ENCODE results near the gene OR2J3.
"Not testable (repeated sequence)": the region's sequence is repeated elsewhere in the genome, so short reads cannot be mapped to it uniquely, and the experiment has no call there.

OR2J3 gene

GRCh38 chr6:29137724-29138123 is 29.9 kb downstream of the OR2J3 start:
- intact Hi-C loops (cut with micrococcal nuclease) = no loop called here
- Mint-ChIP-seq H3K4me3 (no peak overlapping the region), H3K4me1 (ENCODE audit: low read depth) (no peaks in the 10 kb centered on the region), H3K27me3 (peaks cover 2% of the 10 kb centered on the region), H3K9me3 (no peaks in the 10 kb centered on the region), H3K36me3 (ENCODE audit: low read depth) (no peaks in the 10 kb centered on the region), H3K27ac (no peak overlapping the region)

- H3K27ac Mint-ChIP-seq = no peak overlapping the region
- no peaks in the 10 kb centered on the region for H3K4me1 Mint-ChIP-seq (ENCODE audit: low read depth)
- H3K9me3 Mint-ChIP-seq = no peaks in the 10 kb centered on the region
- H3K4me3 Mint-ChIP-seq = no peak overlapping the region
- no peaks in the 10 kb centered on the region for H3K36me3 Mint-ChIP-seq (ENCODE audit: low read depth)
- intact Hi-C loops (cut with micrococcal nuclease) = no loop called here
- no peaks in the 10 kb centered on the region for H3K27me3 Mint-ChIP-seq
These were observed 33.7 kb downstream of the OR2J3 start for GRCh38 chr6:29141606-29142005.

- intact Hi-C loops (cut with micrococcal nuclease) = no loop called here
- no peaks in the 10 kb centered on the region for H3K36me3 Mint-ChIP-seq (ENCODE audit: low read depth)
- H3K4me1 Mint-ChIP-seq (ENCODE audit: low read depth) = no peaks in the 10 kb centered on the region
- H3K4me3 Mint-ChIP-seq = no peak overlapping the region
- no peaks in the 10 kb centered on the region for H3K9me3 Mint-ChIP-seq
- no peak overlapping the region for H3K27ac Mint-ChIP-seq
- H3K27me3 Mint-ChIP-seq = no peaks in the 10 kb centered on the region
These were observed 34.5 kb downstream of the OR2J3 start for GRCh38 chr6:29142309-29142708.

- no peaks in the 10 kb centered on the region for H3K9me3 Mint-ChIP-seq
- H3K27me3 Mint-ChIP-seq = no peaks in the 10 kb centered on the region
- no peak overlapping the region for H3K27ac Mint-ChIP-seq
- no peak overlapping the region for H3K4me3 Mint-ChIP-seq
- H3K4me1 Mint-ChIP-seq (ENCODE audit: low read depth) = no peaks in the 10 kb centered on the region
- no peaks in the 10 kb centered on the region for H3K36me3 Mint-ChIP-seq (ENCODE audit: low read depth)
- intact Hi-C loops (cut with micrococcal nuclease) = no loop called here
These were observed 38.3 kb downstream of the OR2J3 start for GRCh38 chr6:29146179-29146578.

GRCh38 chr6:29147074-29147473 is 39.2 kb downstream of the OR2J3 start:
- H3K27me3 Mint-ChIP-seq = no peaks in the 10 kb centered on the region
- no peaks in the 10 kb centered on the region for H3K9me3 Mint-ChIP-seq
- intact Hi-C loops (cut with micrococcal nuclease) = no loop called here
- no peaks in the 10 kb centered on the region for H3K4me1 Mint-ChIP-seq (ENCODE audit: low read depth)
- H3K4me3 Mint-ChIP-seq = no peak overlapping the region
- no peaks in the 10 kb centered on the region for H3K36me3 Mint-ChIP-seq (ENCODE audit: low read depth)
- H3K27ac Mint-ChIP-seq = no peak overlapping the region

- H3K27ac Mint-ChIP-seq; intact Hi-C loops (cut with micrococcal nuclease); H3K4me3 Mint-ChIP-seq; H3K4me1 Mint-ChIP-seq (ENCODE audit: low read depth); H3K27me3 Mint-ChIP-seq; H3K36me3 Mint-ChIP-seq (ENCODE audit: low read depth); H3K9me3 Mint-ChIP-seq: not testable (repeated sequence)
These were observed 41.6 kb downstream of the OR2J3 start for GRCh38 chr6:29149444-29149843.

GRCh38 chr6:29153083-29153482 is 45.2 kb downstream of the OR2J3 start:
- Mint-ChIP-seq H3K9me3 (no peaks in the 10 kb centered on the region), H3K4me3 (no peak overlapping the region), H3K27me3 (no peaks in the 10 kb centered on the region), H3K4me1 (ENCODE audit: low read depth) (no peaks in the 10 kb centered on the region), H3K27ac (no peak overlapping the region), H3K36me3 (ENCODE audit: low read depth) (no peaks in the 10 kb centered on the region)
- intact Hi-C loops (cut with micrococcal nuclease) = no loop called here

GRCh38 chr6:29155182-29155581 is 47.3 kb downstream of the OR2J3 start:
- H3K4me3 Mint-ChIP-seq; H3K36me3 Mint-ChIP-seq (ENCODE audit: low read depth); H3K27me3 Mint-ChIP-seq; intact Hi-C loops (cut with micrococcal nuclease); H3K4me1 Mint-ChIP-seq (ENCODE audit: low read depth); H3K9me3 Mint-ChIP-seq; H3K27ac Mint-ChIP-seq: not testable (repeated sequence)

- H3K4me3 Mint-ChIP-seq; H3K27ac Mint-ChIP-seq; H3K36me3 Mint-ChIP-seq (ENCODE audit: low read depth); intact Hi-C loops (cut with micrococcal nuclease); H3K4me1 Mint-ChIP-seq (ENCODE audit: low read depth); H3K27me3 Mint-ChIP-seq: not testable (repeated sequence)
- peaks cover 11% of the 10 kb centered on the region for H3K9me3 Mint-ChIP-seq
These were observed 52.1 kb downstream of the OR2J3 start for GRCh38 chr6:29159922-29160321.

Data from dendritic cell treated with granulocyte-macrophage colony-stimulating factor and Interleukin-4, amounts not matched to agents 40 ng/mL and 50 ng/mL, for 4 days (primary cell).